ENCODE data around the gene TMIGD1.
"Not testable (repeated sequence)": the region's sequence is repeated elsewhere in the genome, so short reads cannot be mapped to it uniquely, and the experiment has no call there.

The TMIGD1 gene

DNA sequence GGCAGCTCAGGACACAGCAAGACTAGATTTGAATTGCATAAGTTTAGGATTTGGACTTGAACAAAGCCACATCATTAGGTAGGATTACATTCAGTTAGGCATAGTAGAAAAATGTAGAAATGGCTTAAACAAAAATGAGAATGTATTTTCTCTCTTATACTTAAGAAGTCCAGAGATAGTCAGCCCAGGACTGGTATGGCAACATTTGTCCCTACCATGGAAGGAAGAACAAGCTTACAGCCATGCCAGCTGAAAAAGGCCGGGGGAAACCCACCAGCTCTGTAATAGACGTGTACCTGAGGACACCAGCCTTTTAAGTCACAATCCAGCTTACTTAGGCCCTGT is 11.2 kb upstream of the TMIGD1 start:
- no peaks in the 10 kb centered on the region for H3K79me2 ChIP-seq (ENCODE audit: low read length)
- DNase-seq, result no peak
- no peaks in the 10 kb centered on the region for H3K36me3 ChIP-seq (replicated peaks; ENCODE audit: insufficient read depth, low read length)
- H4K20me1 ChIP-seq (ENCODE audit: insufficient read depth, low read length), result no peaks in the 10 kb centered on the region
- H3K4me3 ChIP-seq (ENCODE audit: low read length), result no peak overlapping the region
- H3K9me2 ChIP-seq (replicated peaks; ENCODE audit: insufficient read depth, low read length), result no peaks in the 10 kb centered on the region
- TF ChIP-seq, protein P1, sequence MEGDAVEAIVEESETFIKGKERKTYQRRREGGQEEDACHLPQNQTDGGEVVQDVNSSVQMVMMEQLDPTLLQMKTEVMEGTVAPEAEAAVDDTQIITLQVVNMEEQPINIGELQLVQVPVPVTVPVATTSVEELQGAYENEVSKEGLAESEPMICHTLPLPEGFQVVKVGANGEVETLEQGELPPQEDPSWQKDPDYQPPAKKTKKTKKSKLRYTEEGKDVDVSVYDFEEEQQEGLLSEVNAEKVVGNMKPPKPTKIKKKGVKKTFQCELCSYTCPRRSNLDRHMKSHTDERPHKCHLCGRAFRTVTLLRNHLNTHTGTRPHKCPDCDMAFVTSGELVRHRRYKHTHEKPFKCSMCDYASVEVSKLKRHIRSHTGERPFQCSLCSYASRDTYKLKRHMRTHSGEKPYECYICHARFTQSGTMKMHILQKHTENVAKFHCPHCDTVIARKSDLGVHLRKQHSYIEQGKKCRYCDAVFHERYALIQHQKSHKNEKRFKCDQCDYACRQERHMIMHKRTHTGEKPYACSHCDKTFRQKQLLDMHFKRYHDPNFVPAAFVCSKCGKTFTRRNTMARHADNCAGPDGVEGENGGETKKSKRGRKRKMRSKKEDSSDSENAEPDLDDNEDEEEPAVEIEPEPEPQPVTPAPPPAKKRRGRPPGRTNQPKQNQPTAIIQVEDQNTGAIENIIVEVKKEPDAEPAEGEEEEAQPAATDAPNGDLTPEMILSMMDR (IDR thresholded peaks at IDR 0.05; ENCODE audit: low read length), result no peak
- TF ChIP-seq EZH2phosphoT487 (IDR thresholded peaks at IDR 0.05; ENCODE audit: low read length) (no peak), EZH2 (optimal IDR thresholded peaks at IDR 0.05; ENCODE audit: low read depth, low read length) (no peak)
- H3K9ac ChIP-seq (ENCODE audit: low read length), result no peak overlapping the region
- H3K9me3 ChIP-seq (replicated peaks; ENCODE audit: insufficient read depth, low read length), result no peaks in the 10 kb centered on the region
- no peaks in the 10 kb centered on the region for H3K27me3 ChIP-seq (replicated peaks; ENCODE audit: insufficient read depth, low read length)
- H3K27ac ChIP-seq (ENCODE audit: low read length), result no peak overlapping the region
- no peak overlapping the region for H2AFZ ChIP-seq (ENCODE audit: low read length)
- no peak overlapping the region for H3K4me2 ChIP-seq (ENCODE audit: low read depth, low read length)
- no peaks in the 10 kb centered on the region for H3F3A ChIP-seq (ENCODE audit: insufficient read depth, low read length)
- no peaks in the 10 kb centered on the region for H3K4me1 ChIP-seq (ENCODE audit: low read length)

- 0 out of 2 replicates have a peak, but pooled peaks cover 3% of the 10 kb centered on the region for H3K4me1 ChIP-seq (ENCODE audit: low read length)
- no peaks in the 10 kb centered on the region for H3K9me2 ChIP-seq (replicated peaks; ENCODE audit: insufficient read depth, low read length)
- no peaks in the 10 kb centered on the region for H3K27me3 ChIP-seq (replicated peaks; ENCODE audit: insufficient read depth, low read length)
- H3K9me3 ChIP-seq (replicated peaks; ENCODE audit: insufficient read depth, low read length), result no peaks in the 10 kb centered on the region
- no peaks in the 10 kb centered on the region for H3K36me3 ChIP-seq (replicated peaks; ENCODE audit: insufficient read depth, low read length)
- no peak overlapping the region for H3K9ac ChIP-seq (ENCODE audit: low read length)
- DNase-seq, result no peak
- H3K79me2 ChIP-seq (ENCODE audit: low read length), result no peaks in the 10 kb centered on the region
- H4K20me1 ChIP-seq (ENCODE audit: insufficient read depth, low read length), result no peaks in the 10 kb centered on the region
- no peaks in the 10 kb centered on the region for H3F3A ChIP-seq (ENCODE audit: insufficient read depth, low read length)
- no peak for TF ChIP-seq EZH2phosphoT487 (IDR thresholded peaks at IDR 0.05; ENCODE audit: low read length)
- no peak for TF ChIP-seq EZH2 (optimal IDR thresholded peaks at IDR 0.05; ENCODE audit: low read depth, low read length)
- TF ChIP-seq, protein P1 (IDR thresholded peaks at IDR 0.05; ENCODE audit: low read length), result no peak
- no peak overlapping the region for H3K4me2 ChIP-seq (ENCODE audit: low read depth, low read length)
- H3K4me3 ChIP-seq (ENCODE audit: low read length), result no peak overlapping the region
- no peak overlapping the region for H3K27ac ChIP-seq (ENCODE audit: low read length)
- H2AFZ ChIP-seq (ENCODE audit: low read length), result no peak overlapping the region
Measured at GRCh38 chr17:30344283-30345088, 10.6 kb upstream of the TMIGD1 start.

- H2AFZ ChIP-seq (ENCODE audit: low read length), result no peak overlapping the region
Measured at GRCh38 chr17:30343796-30344195, 9.9 kb upstream of the TMIGD1 start.

GRCh38 chr17:30343244-30343643 is 9.4 kb upstream of the TMIGD1 start:
- H3K4me2 ChIP-seq (ENCODE audit: low read depth, low read length); H3K27me3 ChIP-seq (replicated peaks; ENCODE audit: insufficient read depth, low read length); H3K36me3 ChIP-seq (replicated peaks; ENCODE audit: insufficient read depth, low read length); H3K79me2 ChIP-seq (ENCODE audit: low read length); H3K9me3 ChIP-seq (replicated peaks; ENCODE audit: insufficient read depth, low read length); H3F3A ChIP-seq (ENCODE audit: insufficient read depth, low read length); H3K4me3 ChIP-seq (ENCODE audit: low read length); H3K9ac ChIP-seq (ENCODE audit: low read length); H4K20me1 ChIP-seq (ENCODE audit: insufficient read depth, low read length); H3K9me2 ChIP-seq (replicated peaks; ENCODE audit: insufficient read depth, low read length); DNase-seq; H3K27ac ChIP-seq (ENCODE audit: low read length); H3K4me1 ChIP-seq (ENCODE audit: low read length); H2AFZ ChIP-seq (ENCODE audit: low read length): not testable (repeated sequence)

More at GRCh38 chr17:30343796-30344195, 9.9 kb upstream of the TMIGD1 start:
- 0 out of 2 replicates have a peak, but pooled peaks cover 3% of the 10 kb centered on the region for H3K4me1 ChIP-seq (ENCODE audit: low read length)
- TF ChIP-seq EZH2phosphoT487 (IDR thresholded peaks at IDR 0.05; ENCODE audit: low read length) (no peak), EZH2 (optimal IDR thresholded peaks at IDR 0.05; ENCODE audit: low read depth, low read length) (no peak)
- TF ChIP-seq, protein P1 (IDR thresholded peaks at IDR 0.05; ENCODE audit: low read length), result no peak
- no peak overlapping the region for H3K4me2 ChIP-seq (ENCODE audit: low read depth, low read length)
- H3K36me3 ChIP-seq (replicated peaks; ENCODE audit: insufficient read depth, low read length), result no peaks in the 10 kb centered on the region
- no peaks in the 10 kb centered on the region for H3K79me2 ChIP-seq (ENCODE audit: low read length)
- H3F3A ChIP-seq (ENCODE audit: insufficient read depth, low read length), result no peaks in the 10 kb centered on the region
- no peak for DNase-seq
- H4K20me1 ChIP-seq (ENCODE audit: insufficient read depth, low read length), result no peaks in the 10 kb centered on the region
- no peaks in the 10 kb centered on the region for H3K9me3 ChIP-seq (replicated peaks; ENCODE audit: insufficient read depth, low read length)
- H3K27me3 ChIP-seq (replicated peaks; ENCODE audit: insufficient read depth, low read length), result no peaks in the 10 kb centered on the region
- no peak overlapping the region for H3K4me3 ChIP-seq (ENCODE audit: low read length)
- H3K9me2 ChIP-seq (replicated peaks; ENCODE audit: insufficient read depth, low read length), result no peaks in the 10 kb centered on the region
- no peak overlapping the region for H3K9ac ChIP-seq (ENCODE audit: low read length)
- no peak overlapping the region for H3K27ac ChIP-seq (ENCODE audit: low read length)
